Tibial nerve (tissue), 4 donors: ENCODE results near the gene XPNPEP2. TPM values are rescaled to one million over a fixed set of nuclear protein-coding genes. Genes with fewer than 3 reads are reported as not detected.

Source experiments
- DNase-seq, 2 donors: peaks; one replicate each; pipeline ENCODE4 v3.0.0-alpha.2; 2019; ENCODE audit warnings: low spot score in 2 of 2
- H3K27ac ChIP-seq, 4 donors: fragments of 200-600 bp; sonication (generic) in 3 of 4; one replicate each; pipeline ENCODE4 v1.5.1; 2017 to 2019; ENCODE audit warnings: mild to moderate bottlenecking in 1 of 4
- H3K27me3 ChIP-seq, 2 donors: fragments of 200-600 bp; sonication (generic) in 1 of 2; one replicate each; pipeline versions ENCODE4 v1.5.1 to v1.6.0; 2017 to 2019
- H3K36me3 ChIP-seq, 3 donors: fragments of 200-600 bp; sonication (generic); one replicate each; pipeline ENCODE4 v1.5.1; 2018 to 2019
- H3K4me1 ChIP-seq, 4 donors: fragments of 200-600 bp; sonication (generic) in 3 of 4; one replicate each; pipeline ENCODE4 v1.5.1; 2017 to 2019
- H3K4me3 ChIP-seq, 4 donors: fragments of 200-600 bp; sonication (generic) in 3 of 4; one replicate each; pipeline ENCODE4 v1.5.1; 2017 to 2019; ENCODE audit warnings: mild to moderate bottlenecking in 1 of 4, moderate library complexity in 1 of 4
- H3K9me3 ChIP-seq, 4 donors: fragments of 200-600 bp; sonication (generic) in 3 of 4; one replicate each; pipeline ENCODE4 v1.5.1; 2017 to 2019
- EP300 ChIP-seq, 2 donors: sonication (generic); formaldehyde crosslinking; IDR thresholded peaks; one replicate each; pipeline ENCODE4 v1.6.1; 2017; ENCODE audit warnings: antibody characterized with exemption in 2 of 2, mild to moderate bottlenecking in 1 of 2
- POLR2A ChIP-seq, 2 donors: fragments of 450-650 bp; IDR thresholded peaks; one replicate each; pipeline ENCODE4 v1.6.1; 2017; ENCODE audit warnings: antibody characterized with exemption in 2 of 2, mild to moderate bottlenecking in 2 of 2, moderate library complexity in 2 of 2
- WGBS, 2 donors: methylation state at CpG; one replicate each; pipeline ENCODE4 v1.1.5; 2018; 5-methylcytosine and 5-hydroxymethylcytosine counted together
- total RNA-seq, 4 donors: library from RNA; depleted of rRNA; stranded (reverse); fragments of >200 nt; gene quantifications; one replicate each; pipeline ENCODE4 v1.1.0, GENCODE V29; 2016
- TF ChIP-seq, protein P1 (sequence below), 5 experiments: fragments of 200-600 bp in 3 of 5; fragments of 450-650 bp in 2 of 5; sonication (generic) in 3 of 5; IDR thresholded peaks; one replicate each; pipeline ENCODE4 v1.5.1; 2016 to 2019; ENCODE audit warnings: antibody characterized with exemption in 5 of 5, mild to moderate bottlenecking in 3 of 5, moderate library complexity in 2 of 5

The XPNPEP2 gene
- total RNA-seq, 4 donors from 2014 or later = 0.87 to 10.0 (median 5.2) TPM

DNA sequence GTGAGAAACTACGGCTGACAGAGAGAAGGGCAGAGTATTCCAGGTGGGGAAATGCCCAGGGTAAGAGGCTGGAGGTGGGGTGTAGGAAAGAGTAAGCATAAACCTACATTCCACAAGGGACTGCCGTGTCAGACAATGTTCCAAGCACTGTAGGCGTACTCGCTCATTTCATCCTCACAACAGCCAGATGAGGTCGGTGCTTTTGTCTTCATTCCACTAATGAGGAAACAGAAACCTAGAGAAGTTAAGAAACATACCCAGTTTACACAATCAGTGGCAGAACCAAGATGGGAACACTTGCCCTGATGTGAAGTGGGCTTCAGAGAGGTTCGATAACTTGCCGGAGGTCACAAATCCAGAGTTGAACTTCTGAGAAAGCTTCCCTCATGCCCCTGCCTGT lies 45.6 kb downstream of the XPNPEP2 start:
- H3K27me3 ChIP-seq = no peaks in the 10 kb centered on the region
- no peaks in the 10 kb centered on the region for H3K4me1 ChIP-seq
- no peak overlapping the region for H3K27ac ChIP-seq
- TF ChIP-seq POLR2A (IDR thresholded peaks at IDR 0.05) (no peak), EP300 (IDR thresholded peaks at IDR 0.05) (no peak)
- TF ChIP-seq, protein P1, sequence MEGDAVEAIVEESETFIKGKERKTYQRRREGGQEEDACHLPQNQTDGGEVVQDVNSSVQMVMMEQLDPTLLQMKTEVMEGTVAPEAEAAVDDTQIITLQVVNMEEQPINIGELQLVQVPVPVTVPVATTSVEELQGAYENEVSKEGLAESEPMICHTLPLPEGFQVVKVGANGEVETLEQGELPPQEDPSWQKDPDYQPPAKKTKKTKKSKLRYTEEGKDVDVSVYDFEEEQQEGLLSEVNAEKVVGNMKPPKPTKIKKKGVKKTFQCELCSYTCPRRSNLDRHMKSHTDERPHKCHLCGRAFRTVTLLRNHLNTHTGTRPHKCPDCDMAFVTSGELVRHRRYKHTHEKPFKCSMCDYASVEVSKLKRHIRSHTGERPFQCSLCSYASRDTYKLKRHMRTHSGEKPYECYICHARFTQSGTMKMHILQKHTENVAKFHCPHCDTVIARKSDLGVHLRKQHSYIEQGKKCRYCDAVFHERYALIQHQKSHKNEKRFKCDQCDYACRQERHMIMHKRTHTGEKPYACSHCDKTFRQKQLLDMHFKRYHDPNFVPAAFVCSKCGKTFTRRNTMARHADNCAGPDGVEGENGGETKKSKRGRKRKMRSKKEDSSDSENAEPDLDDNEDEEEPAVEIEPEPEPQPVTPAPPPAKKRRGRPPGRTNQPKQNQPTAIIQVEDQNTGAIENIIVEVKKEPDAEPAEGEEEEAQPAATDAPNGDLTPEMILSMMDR (IDR thresholded peaks at IDR 0.05) = no peak
- H3K4me3 ChIP-seq = no peak overlapping the region
- H3K36me3 ChIP-seq = no peaks in the 10 kb centered on the region
- no peak for DNase-seq
- no peaks in the 10 kb centered on the region for H3K9me3 ChIP-seq
- 82 to 84% methylated on average over 7 of the region's 7 CpGs for WGBS, 2 donors

DNA sequence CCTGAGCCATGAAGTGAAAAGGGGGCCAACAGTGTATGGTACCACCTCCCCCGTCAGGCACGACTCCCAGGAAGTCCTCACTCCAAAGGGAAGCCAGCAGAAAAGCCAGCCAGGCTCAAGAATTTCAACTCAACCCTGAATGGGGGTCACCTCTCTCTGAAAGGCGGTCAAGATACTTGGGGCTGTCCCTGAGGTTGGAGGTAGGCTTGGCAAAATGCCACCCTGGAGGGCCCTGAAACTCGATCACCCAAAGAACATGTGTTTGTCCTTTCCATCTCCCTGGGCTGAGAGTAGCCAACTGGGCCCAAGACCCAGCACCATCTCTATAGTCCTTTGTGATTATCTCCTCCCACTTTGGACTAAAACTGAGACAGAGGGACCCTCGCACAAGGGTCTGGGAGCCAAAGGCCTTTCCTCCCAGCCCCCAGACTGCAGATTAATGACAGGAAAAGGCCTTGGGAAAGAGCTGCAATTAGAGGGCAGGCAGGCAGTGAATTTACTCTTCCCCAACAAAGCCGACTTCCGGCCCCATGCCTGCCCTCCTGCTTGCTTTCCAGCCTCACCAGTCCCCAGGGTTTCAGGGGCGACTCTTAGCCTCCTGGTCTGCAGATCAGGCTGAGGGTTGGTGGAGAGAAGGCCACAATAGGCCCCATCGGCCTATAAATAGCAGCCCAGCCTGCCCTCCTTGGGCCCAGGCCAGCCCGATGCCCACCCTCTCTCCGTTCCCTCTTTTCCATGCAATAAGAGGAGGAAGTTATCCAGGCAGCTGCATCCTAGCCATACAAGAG lies 46.6 kb downstream of the XPNPEP2 start:
- WGBS, 2 donors = 56 to 63% methylated on average over 5 to 11 of the region's 11 CpGs
- Histone ChIP-seq H3K36me3 (no peaks in the 10 kb centered on the region), H3K27ac (no peak overlapping the region), H3K9me3 (no peaks in the 10 kb centered on the region), H3K4me1 (no peaks in the 10 kb centered on the region), H3K27me3 (no peaks in the 10 kb centered on the region), H3K4me3 (no peak overlapping the region)
- DNase-seq = no peak
- TF ChIP-seq, protein P1 (IDR thresholded peaks at IDR 0.05) = no peak
- TF ChIP-seq EP300 (IDR thresholded peaks at IDR 0.05) = no peak
- no peak for TF ChIP-seq POLR2A (IDR thresholded peaks at IDR 0.05)

DNA sequence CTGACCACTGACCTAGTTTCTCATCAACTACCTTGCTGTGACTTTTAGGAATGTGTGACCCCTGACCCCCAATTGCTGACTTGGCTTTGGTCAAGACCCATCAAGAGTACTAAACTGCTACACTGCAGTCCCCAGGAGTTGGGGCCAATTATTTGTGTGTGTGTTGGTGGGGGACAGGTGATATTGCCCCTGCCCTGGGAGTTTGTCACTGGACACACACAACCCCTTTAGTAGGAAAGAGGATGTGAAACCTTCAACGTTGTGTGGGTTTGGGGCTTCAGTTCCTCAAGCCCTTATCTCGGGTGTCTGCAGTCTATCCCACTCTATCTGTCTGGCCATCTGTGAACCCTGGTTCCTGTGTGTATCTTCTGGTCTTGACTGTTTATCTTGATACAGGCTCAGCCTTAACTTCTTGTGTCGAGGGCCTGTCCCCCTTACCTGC lies 47.5 kb downstream of the XPNPEP2 start:
- no peak for DNase-seq
- H3K4me3 ChIP-seq = no peak overlapping the region
- no peaks in the 10 kb centered on the region for H3K36me3 ChIP-seq
- no peaks in the 10 kb centered on the region for H3K4me1 ChIP-seq
- H3K9me3 ChIP-seq = no peaks in the 10 kb centered on the region
- H3K27me3 ChIP-seq = no peaks in the 10 kb centered on the region
- 64 to 67% methylated on average over 2 to 3 of the region's 3 CpGs for WGBS, 2 donors
- H3K27ac ChIP-seq = no peak overlapping the region
- TF ChIP-seq EP300 (IDR thresholded peaks at IDR 0.05) (no peak), POLR2A (IDR thresholded peaks at IDR 0.05) (no peak)
- TF ChIP-seq, protein P1 (IDR thresholded peaks at IDR 0.05) = no peak

DNA sequence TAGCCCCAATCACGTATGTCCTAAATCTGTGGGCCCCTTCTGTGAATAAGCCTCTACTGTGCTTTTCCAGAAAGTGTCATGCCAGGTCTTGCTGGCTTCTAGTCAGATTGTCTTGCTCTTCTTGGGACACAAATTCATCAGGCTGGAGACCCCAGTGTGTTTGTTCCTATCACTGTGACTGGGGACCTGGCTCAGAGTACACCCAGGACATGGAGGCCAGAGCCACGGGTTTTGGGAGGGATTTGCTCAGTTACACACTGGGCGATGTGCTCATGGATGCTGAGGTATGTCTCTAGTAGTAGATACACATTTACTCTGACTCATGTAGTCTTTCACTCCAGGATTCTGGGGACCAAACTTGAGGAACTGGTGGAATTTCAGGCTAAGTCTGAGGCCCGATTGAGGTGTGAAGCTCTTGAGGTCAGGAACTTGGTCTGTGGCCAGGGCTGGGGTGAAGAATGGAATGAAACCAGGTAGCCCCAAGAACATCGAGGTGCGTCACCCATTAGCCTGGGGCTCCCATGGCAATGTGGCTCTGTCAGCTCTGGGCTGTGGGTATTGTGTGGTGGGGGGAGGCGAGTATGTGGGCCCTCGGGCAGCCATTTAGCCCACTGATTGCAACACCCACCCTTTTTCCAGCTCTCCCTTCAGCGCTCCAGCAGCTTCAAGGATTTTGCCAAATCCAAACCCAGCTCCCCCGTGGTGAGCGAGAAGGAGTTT lies 48.7 kb downstream of the XPNPEP2 start:
- DNase-seq = no peak
- no peaks in the 10 kb centered on the region for H3K36me3 ChIP-seq
- no peaks in the 10 kb centered on the region for H3K4me1 ChIP-seq
- H3K9me3 ChIP-seq = no peaks in the 10 kb centered on the region
- no peak overlapping the region for H3K27ac ChIP-seq
- no peak for TF ChIP-seq POLR2A (IDR thresholded peaks at IDR 0.05)
- TF ChIP-seq EP300 (IDR thresholded peaks at IDR 0.05) = no peak
- TF ChIP-seq, protein P1 (IDR thresholded peaks at IDR 0.05) = no peak
- no peak overlapping the region for H3K4me3 ChIP-seq
- WGBS, 2 donors = 79 to 92% methylated on average over 6 to 11 of the region's 11 CpGs
- no peaks in the 10 kb centered on the region for H3K27me3 ChIP-seq

DNA sequence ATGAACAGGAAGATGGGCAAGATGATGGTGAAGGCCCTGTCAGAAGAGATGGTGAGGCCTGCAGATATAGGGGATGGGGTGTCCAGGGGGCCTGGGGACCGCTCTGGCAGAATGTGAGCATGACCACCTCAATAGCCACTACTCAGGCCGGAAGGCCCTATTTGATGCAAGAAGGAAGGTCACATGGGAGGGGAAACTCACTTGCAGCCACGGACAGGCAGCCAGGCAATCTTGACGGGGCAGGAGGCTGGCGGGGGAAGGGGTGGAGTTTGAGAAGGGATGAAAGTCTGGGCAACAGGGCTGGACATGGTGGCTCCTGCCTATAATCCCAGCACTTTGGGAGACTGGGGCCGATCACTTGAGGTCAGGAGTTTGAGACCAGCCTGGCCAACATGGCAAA lies 49.7 kb downstream of the XPNPEP2 start:
- 53 to 81% methylated on average over 4 to 6 of the region's 6 CpGs for WGBS, 2 donors
- H3K4me3 ChIP-seq = no peak overlapping the region
- no peaks in the 10 kb centered on the region for H3K27me3 ChIP-seq
- no peaks in the 10 kb centered on the region for H3K36me3 ChIP-seq
- DNase-seq = no peak
- no peak overlapping the region for H3K27ac ChIP-seq
- TF ChIP-seq EP300 (IDR thresholded peaks at IDR 0.05) = no peak
- no peak for TF ChIP-seq POLR2A (IDR thresholded peaks at IDR 0.05)
- TF ChIP-seq, protein P1 (IDR thresholded peaks at IDR 0.05) = no peak
- H3K4me1 ChIP-seq = no peaks in the 10 kb centered on the region
- H3K9me3 ChIP-seq = no peaks in the 10 kb centered on the region
